Epithelial cell of esophagus (primary cell): ENCODE measurements around the gene SORCS2.

Source experiments
- DNase-seq: peaks from one replicate; pipeline ENCODE4 v3.0.0; 2010; ENCODE audit warnings: low read depth
- H3K4me3 ChIP-seq: 2 replicates; pipeline ENCODE4 v1.5.1; 2011; ENCODE audit warnings: mild to moderate bottlenecking, low read length, control low read depth
- CTCF ChIP-seq: IDR thresholded peaks from 2 replicates; pipeline ENCODE4 v1.5.1; 2011; ENCODE audit warnings: low read depth, mild to moderate bottlenecking, low read length, control low read depth, inconsistent platforms; ENCODE audit not compliant: insufficient read depth; ENCODE audit errors: missing control alignments

Gene SORCS2

GRCh38 chr4:7295197-7295910, 103.0 kb downstream of the SORCS2 start:
- no peak for TF ChIP-seq CTCF
- no peak overlapping the region for H3K4me3 ChIP-seq
- DNase-seq, result no peak

GRCh38 chr4:7295911-7296660, 103.7 kb downstream of the SORCS2 start:
- no peak overlapping the region for H3K4me3 ChIP-seq
- DNase-seq, result no peak
- TF ChIP-seq CTCF, result no peak

- no peak for TF ChIP-seq CTCF
- DNase-seq, result no peak
These were observed 104.5 kb downstream of the SORCS2 start for GRCh38 chr4:7296661-7297335.

GRCh38 chr4:7297374-7297773, 105.0 kb downstream of the SORCS2 start:
- no peak overlapping the region for H3K4me3 ChIP-seq
- no peak for TF ChIP-seq CTCF
- DNase-seq, result no peak

More at GRCh38 chr4:7296661-7297335, 104.5 kb downstream of the SORCS2 start:
- no peak overlapping the region for H3K4me3 ChIP-seq

- TF ChIP-seq CTCF, result no peak
- no peak for DNase-seq
- H3K4me3 ChIP-seq, result no peak overlapping the region
These were observed 105.5 kb downstream of the SORCS2 start for GRCh38 chr4:7297881-7298280.

GRCh38 chr4:7298619-7299009, 106.3 kb downstream of the SORCS2 start:
- H3K4me3 ChIP-seq, result no peak overlapping the region
- no peak for DNase-seq
- TF ChIP-seq CTCF, result no peak
